WI38 (cell line): ENCODE data around the gene PDHB.

Source experiments
- H3K4me3 ChIP-seq: 2 replicates; pipeline ENCODE4 v1.5.1; 2011; ENCODE audit warnings: low read depth, mild to moderate bottlenecking, control low read depth, low read length
- CTCF ChIP-seq: IDR thresholded peaks from 2 replicates; pipeline ENCODE4 v1.5.1; 2012; ENCODE audit warnings: low read depth, mild to moderate bottlenecking, control low read depth, low read length

PDHB gene

GRCh38 chr3:58473275-58473674 lies 39.6 kb upstream of the PDHB start:
- TF ChIP-seq CTCF: no peak
- no peak overlapping the region for H3K4me3 ChIP-seq

GRCh38 chr3:58471025-58471887 lies 37.6 kb upstream of the PDHB start:
- no peak for TF ChIP-seq CTCF
- H3K4me3 ChIP-seq: no peak overlapping the region

GRCh38 chr3:58470363-58471024 lies 36.9 kb upstream of the PDHB start:
- TF ChIP-seq CTCF: no peak
- no peak overlapping the region for H3K4me3 ChIP-seq

GRCh38 chr3:58469096-58469495 lies 35.5 kb upstream of the PDHB start:
- no peak for TF ChIP-seq CTCF
- no peak overlapping the region for H3K4me3 ChIP-seq

GRCh38 chr3:58466899-58467563 lies 33.4 kb upstream of the PDHB start:
- H3K4me3 ChIP-seq: no peak overlapping the region
- TF ChIP-seq CTCF: no peak

- H3K4me3 ChIP-seq: no peak overlapping the region
- TF ChIP-seq CTCF: no peak
Observed at GRCh38 chr3:58464866-58465265, 31.2 kb upstream of the PDHB start.

- no peak for TF ChIP-seq CTCF
- no peak overlapping the region for H3K4me3 ChIP-seq
Observed at GRCh38 chr3:58463942-58464271, 30.3 kb upstream of the PDHB start.
